Sigmoid colon (tissue), 4 donors: ENCODE measurements around the gene PTAFR.

Experiments
- EP300 ChIP-seq, 4 donors: sonication (generic); formaldehyde crosslinking; IDR thresholded peaks; one replicate each; pipeline ENCODE4 v1.6.1; 2017; ENCODE audit warnings: antibody characterized with exemption in 4 of 4
- POLR2A ChIP-seq, 2 donors: fragments of 450-650 bp; IDR thresholded peaks; one replicate each; pipeline ENCODE4 v1.6.1; 2016; ENCODE audit warnings: antibody characterized with exemption in 2 of 2, mild to moderate bottlenecking in 2 of 2, moderate library complexity in 2 of 2
- POLR2AphosphoS5 ChIP-seq, 4 donors: sonication (generic); formaldehyde crosslinking; IDR thresholded peaks; one replicate each; pipeline ENCODE4 v1.6.1; 2017; ENCODE audit warnings: antibody characterized with exemption in 4 of 4
- TF ChIP-seq, protein P1 (sequence below), 4 experiments: fragments of 450-650 bp in 3 of 4; fragments of 200-600 bp in 1 of 4; IDR thresholded peaks; one replicate each; pipeline ENCODE4 v1.5.1; 2016 to 2019; ENCODE audit warnings: antibody characterized with exemption in 4 of 4, mild to moderate bottlenecking in 3 of 4, moderate library complexity in 2 of 4

DNA sequence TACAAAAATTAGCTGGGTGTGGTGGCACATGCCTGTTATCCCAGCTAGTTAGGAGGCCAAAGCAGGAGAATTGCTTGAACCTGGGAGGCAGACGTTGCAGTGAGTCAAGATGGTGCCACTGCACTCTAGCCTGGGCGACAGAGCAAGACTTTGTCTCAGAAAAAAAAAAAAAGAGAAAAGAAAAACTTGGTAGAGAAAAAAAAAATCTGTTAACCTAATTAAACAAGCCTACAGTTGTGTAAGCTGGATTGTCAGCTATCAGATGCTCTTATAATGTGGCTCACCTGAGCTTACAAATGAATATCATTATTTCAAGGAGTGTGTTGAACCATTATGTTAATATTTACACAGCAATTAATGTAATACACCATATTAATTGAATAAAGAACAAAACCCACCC lies 61.6 kb downstream of the PTAFR start:
- TF ChIP-seq, protein P1, sequence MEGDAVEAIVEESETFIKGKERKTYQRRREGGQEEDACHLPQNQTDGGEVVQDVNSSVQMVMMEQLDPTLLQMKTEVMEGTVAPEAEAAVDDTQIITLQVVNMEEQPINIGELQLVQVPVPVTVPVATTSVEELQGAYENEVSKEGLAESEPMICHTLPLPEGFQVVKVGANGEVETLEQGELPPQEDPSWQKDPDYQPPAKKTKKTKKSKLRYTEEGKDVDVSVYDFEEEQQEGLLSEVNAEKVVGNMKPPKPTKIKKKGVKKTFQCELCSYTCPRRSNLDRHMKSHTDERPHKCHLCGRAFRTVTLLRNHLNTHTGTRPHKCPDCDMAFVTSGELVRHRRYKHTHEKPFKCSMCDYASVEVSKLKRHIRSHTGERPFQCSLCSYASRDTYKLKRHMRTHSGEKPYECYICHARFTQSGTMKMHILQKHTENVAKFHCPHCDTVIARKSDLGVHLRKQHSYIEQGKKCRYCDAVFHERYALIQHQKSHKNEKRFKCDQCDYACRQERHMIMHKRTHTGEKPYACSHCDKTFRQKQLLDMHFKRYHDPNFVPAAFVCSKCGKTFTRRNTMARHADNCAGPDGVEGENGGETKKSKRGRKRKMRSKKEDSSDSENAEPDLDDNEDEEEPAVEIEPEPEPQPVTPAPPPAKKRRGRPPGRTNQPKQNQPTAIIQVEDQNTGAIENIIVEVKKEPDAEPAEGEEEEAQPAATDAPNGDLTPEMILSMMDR (IDR thresholded peaks at IDR 0.05), result no peak
- no peak for TF ChIP-seq EP300 (IDR thresholded peaks at IDR 0.05)
- no peak for TF ChIP-seq POLR2A (IDR thresholded peaks at IDR 0.05)
- TF ChIP-seq POLR2AphosphoS5 (IDR thresholded peaks at IDR 0.05), result no peak
